GM10266 (cell line): ENCODE results near the gene MORC1.
"Not testable (repeated sequence)": the region's sequence is repeated elsewhere in the genome, so short reads cannot be mapped to it uniquely, and the experiment has no call there.

Experiments
- DNase-seq: peaks from one replicate; pipeline ENCODE4 v3.0.0; 2012; ENCODE audit errors: extremely low spot score
- CTCF ChIP-seq: IDR thresholded peaks from 2 replicates; pipeline ENCODE4 v1.5.1; 2012; ENCODE audit warnings: mild to moderate bottlenecking, low read depth; ENCODE audit not compliant: control insufficient read depth, insufficient read depth; ENCODE audit errors: missing control alignments

Gene MORC1

GRCh38 chr3:109089265-109089664 lies 28.7 kb downstream of the MORC1 start:
- no peak for DNase-seq
- TF ChIP-seq CTCF: no peak

GRCh38 chr3:109081746-109082510 lies 36.0 kb downstream of the MORC1 start:
- DNase-seq: peak; percentile 58
- peak; percentile 65 for TF ChIP-seq CTCF

GRCh38 chr3:109080090-109080489 lies 37.8 kb downstream of the MORC1 start:
- not testable (repeated sequence) for DNase-seq

GRCh38 chr3:109073116-109073515 lies 44.8 kb downstream of the MORC1 start:
- no peak for TF ChIP-seq CTCF
- DNase-seq: no peak

- DNase-seq: no peak
- no peak for TF ChIP-seq CTCF
Measured at GRCh38 chr3:109072194-109072593, 45.7 kb downstream of the MORC1 start.

GRCh38 chr3:109071350-109072142 lies 46.4 kb downstream of the MORC1 start:
- TF ChIP-seq CTCF: no peak
- no peak for DNase-seq

- DNase-seq: no peak
Measured at GRCh38 chr3:109070211-109070610, 47.7 kb downstream of the MORC1 start.

More at GRCh38 chr3:109070211-109070610, 47.7 kb downstream of the MORC1 start:
- no peak for TF ChIP-seq CTCF
